NOMO-1 (cell line): ENCODE results near the gene KRT17.
"Not testable (repeated sequence)": the region's sequence is repeated elsewhere in the genome, so short reads cannot be mapped to it uniquely, and the experiment has no call there.

ENCODE experiments used
- DNase-seq, 2 experiments: peaks; one replicate each; lab custom pipeline; 2025; ENCODE audit not compliant: unreplicated experiment in 2 of 2; lab: John Stamatoyannopoulos, UW

KRT17 gene

DNA sequence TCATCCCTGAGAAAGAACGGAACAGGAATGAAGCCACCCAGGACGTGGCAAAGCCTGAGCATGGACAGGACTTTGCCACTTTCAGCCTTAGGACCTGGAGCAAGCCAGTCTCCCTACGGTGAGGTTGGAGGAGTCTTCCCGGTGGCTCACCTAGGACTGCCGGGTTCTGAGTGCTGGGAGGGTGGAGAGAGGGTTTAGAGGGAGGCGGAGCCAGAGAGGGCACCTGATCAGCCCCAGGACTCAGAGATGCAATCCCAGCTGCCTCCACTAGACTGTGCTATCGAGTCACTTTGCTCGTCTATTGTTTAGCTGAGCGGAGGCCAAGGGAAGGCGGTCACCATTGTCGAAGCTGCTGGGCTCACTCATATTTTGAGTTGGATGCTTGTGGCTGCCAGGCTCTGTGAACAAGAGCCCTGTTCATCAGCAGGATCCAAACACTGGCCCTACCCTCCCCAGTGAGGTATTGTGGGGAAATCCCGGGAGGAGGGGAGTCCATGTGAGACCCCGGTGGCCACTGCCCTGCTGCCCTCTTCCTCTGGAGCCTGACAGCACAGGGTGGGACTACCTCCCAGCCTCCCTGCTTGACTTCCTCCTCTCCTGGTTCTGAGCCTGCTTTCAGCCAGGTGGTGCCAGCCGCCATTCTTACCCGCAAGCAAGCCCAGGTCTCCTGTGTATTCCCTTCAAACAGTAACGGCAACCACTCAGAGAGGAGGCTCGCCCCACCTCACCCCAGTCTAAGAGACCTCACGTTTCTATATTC lies 44.7 kb downstream of the KRT17 start:
- peak; percentile 79 to 80 for DNase-seq

DNA sequence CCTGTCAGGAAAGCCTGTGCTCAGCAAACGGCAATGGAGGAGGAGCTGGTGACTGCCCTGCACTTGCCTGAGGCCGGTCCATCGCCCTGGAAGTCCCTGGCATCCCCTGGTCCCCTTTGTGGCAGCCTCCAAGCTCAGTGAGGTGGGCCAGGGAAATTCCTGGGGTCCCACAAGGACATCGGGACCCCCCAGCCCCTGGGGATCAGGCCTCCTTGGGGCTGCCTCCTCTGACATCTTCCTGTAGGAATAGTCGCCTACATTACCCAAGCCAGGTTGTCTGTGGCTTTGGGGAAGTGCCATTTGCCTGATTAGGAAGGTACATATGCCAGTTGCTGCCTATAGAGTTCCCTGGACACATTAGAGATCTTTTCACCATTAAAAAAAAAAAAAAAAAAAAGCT lies 45.4 kb downstream of the KRT17 start:
- no peak for DNase-seq

DNA sequence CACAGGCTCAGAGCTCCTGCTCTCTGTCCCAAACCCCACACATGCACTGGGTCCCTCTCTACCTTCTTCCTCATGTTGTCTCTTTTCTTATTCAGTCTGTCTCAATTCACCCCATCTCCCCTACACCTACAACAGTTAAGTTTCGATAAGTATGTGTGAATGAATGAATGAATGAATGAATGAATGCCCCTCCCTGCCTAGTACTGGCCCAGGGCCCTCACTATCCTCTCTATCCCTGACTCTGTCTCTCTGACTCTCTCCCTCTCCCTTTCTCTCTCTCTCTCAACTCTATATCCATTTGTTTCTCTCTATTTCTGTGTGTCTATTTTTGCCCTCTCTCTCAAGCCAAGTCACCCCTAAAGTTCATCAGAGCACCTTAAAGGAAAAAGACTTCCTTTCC lies 45.8 kb downstream of the KRT17 start:
- no peak for DNase-seq

DNA sequence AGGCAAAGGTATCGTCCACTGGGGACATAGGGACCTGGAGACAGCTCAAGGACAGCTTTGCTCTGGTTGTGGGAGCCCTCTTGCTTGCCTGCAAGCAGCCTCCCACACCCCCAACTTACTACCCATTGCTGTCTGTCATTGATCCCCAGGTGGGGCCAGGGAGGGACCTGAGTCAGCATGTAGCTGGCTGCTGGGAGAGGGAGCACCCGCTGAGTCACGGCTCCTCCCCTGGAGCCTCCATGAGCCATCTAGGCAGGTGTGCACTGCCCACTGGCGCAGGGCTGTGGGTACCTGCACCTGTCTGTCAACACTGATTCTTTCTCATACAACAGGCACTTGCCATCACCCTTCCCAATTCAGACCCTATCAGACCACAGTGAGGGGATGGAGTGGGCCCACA lies 47.6 kb downstream of the KRT17 start:
- not testable (repeated sequence) for DNase-seq

DNA sequence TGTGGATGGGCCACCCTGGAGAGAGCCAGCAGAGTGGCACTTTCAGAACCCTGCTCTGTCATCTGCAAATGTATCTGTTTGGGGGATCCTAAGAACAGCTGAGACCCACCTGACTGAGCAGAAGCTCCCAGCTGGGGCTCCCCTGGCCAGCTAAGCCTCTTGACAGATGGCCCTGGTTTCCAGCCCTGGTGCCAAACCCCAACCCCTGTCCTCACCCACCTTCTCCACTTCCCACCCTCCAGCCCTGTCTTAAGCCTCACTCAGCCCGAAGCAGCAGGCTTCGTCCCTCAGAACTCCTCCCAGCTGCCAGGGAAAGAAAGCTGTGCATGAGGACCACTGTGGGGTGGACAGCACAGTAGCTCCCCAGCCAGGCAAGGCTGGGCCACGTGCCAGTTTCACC lies 49.0 kb downstream of the KRT17 start:
- no peak for DNase-seq

DNA sequence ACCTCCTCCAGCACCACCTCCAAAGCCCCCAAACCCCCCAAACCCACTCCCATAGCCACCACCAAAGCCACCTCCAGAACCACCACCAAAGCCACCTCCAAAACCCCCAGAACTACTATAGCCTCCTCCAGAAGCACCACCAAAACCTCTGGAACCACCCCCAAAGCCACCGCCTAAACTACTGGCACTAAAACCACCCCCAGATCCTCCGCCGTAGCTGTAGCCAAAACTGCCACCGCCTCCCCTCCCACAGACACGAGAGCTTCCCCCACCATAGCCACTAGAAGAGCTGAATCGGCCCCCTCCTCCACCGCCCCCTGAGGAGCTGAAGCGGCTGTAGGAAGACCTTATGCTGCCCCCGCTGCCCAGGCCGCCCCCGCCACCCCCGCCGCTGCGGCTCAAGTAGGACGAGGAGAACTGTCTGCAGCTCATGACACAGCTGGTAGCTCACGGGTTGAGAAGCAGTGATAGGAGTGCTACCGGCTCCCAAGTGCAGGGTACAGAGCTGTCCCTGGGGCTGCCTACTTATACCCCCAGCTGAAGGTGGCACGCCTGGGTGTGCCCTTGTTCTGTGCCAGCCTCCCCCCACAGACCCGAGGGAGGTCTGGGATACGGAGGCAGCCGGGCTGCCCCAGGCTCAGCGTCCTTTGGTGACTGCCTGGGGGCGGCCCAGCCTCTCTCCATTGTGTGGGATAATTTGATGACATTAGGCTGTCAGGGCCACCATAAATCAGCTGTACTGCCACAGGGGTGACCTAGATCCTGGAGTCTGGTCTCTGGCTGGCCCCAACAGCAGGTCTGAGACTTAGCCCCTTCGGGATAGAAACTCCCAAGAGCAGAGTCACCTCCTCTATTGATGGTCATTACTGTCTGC lies 52.6 kb downstream of the KRT17 start, which contains the start of gene KRT9:
TSS of gene KRT9 (minus strand) at position 499 of the 874 bp plus-strand sequence. CDS start at position 432, 67 bp downstream.
- no peak for DNase-seq
